Measurements from ENCODE around the gene GALNT18. TPM values are rescaled to one million over a fixed set of nuclear protein-coding genes. Genes with fewer than 3 reads are reported as not detected.

Gene GALNT18
- total RNA-seq, 1 donor: 4.7 TPM

GRCh38 chr11:11577932-11578911 lies 43.6 kb downstream of the GALNT18 start:
- Histone ChIP-seq H2AFZ (ENCODE audit: low read length) (no peak overlapping the region), H3K79me2 (ENCODE audit: insufficient read depth, low read length) (no peaks in the 10 kb centered on the region), H3K4me3 (ENCODE audit: insufficient read depth, low read length) (no peak overlapping the region), H3K9me3 (ENCODE audit: low read depth, low read length) (no peaks in the 10 kb centered on the region), H4K20me1 (ENCODE audit: insufficient read depth, low read length) (no peaks in the 10 kb centered on the region), H3K4me2 (ENCODE audit: insufficient read depth, low read length) (no peak overlapping the region), H3K27ac (ENCODE audit: low read depth, low read length) (no peak overlapping the region), H3K36me3 (ENCODE audit: insufficient read depth, low read length) (no peaks in the 10 kb centered on the region), H3K4me1 (ENCODE audit: insufficient read depth, low read length) (peaks cover 4% of the 10 kb centered on the region), H3K27me3 (ENCODE audit: insufficient read depth, low read length) (peaks cover 23% of the 10 kb centered on the region)
- TF ChIP-seq CTCF (IDR thresholded peaks at IDR 0.05; ENCODE audit: extremely low read depth, low read depth, low read length): no peak
- no peak for DNase-seq (ENCODE audit: insufficient read length, low spot score, missing footprints)

- Histone ChIP-seq H3K4me3 (ENCODE audit: insufficient read depth, low read length) (no peak overlapping the region), H3K27ac (ENCODE audit: low read depth, low read length) (no peak overlapping the region), H2AFZ (ENCODE audit: low read length) (no peak overlapping the region), H3K36me3 (ENCODE audit: insufficient read depth, low read length) (no peaks in the 10 kb centered on the region), H3K9me3 (ENCODE audit: low read depth, low read length) (no peaks in the 10 kb centered on the region), H3K4me2 (ENCODE audit: insufficient read depth, low read length) (no peak overlapping the region), H3K79me2 (ENCODE audit: insufficient read depth, low read length) (no peaks in the 10 kb centered on the region), H3K4me1 (ENCODE audit: insufficient read depth, low read length) (peaks cover 4% of the 10 kb centered on the region), H4K20me1 (ENCODE audit: insufficient read depth, low read length) (no peaks in the 10 kb centered on the region), H3K27me3 (ENCODE audit: insufficient read depth, low read length) (peaks cover 19% of the 10 kb centered on the region)
- TF ChIP-seq CTCF (IDR thresholded peaks at IDR 0.05; ENCODE audit: extremely low read depth, low read depth, low read length): no peak
- DNase-seq (ENCODE audit: insufficient read length, low spot score, missing footprints): peak; percentile 79
These were observed 44.5 kb downstream of the GALNT18 start for GRCh38 chr11:11577251-11577855.

GRCh38 chr11:11574373-11575287 lies 47.2 kb downstream of the GALNT18 start:
- no peak for TF ChIP-seq CTCF (IDR thresholded peaks at IDR 0.05; ENCODE audit: extremely low read depth, low read depth, low read length)
- H4K20me1 ChIP-seq (ENCODE audit: insufficient read depth, low read length): no peaks in the 10 kb centered on the region
- H3K36me3 ChIP-seq (ENCODE audit: insufficient read depth, low read length): no peaks in the 10 kb centered on the region
- peaks cover 4% of the 10 kb centered on the region for H3K4me1 ChIP-seq (ENCODE audit: insufficient read depth, low read length)
- no peak overlapping the region for H3K27ac ChIP-seq (ENCODE audit: low read depth, low read length)
- no peak for DNase-seq (ENCODE audit: insufficient read length, low spot score, missing footprints)
- H3K4me3 ChIP-seq (ENCODE audit: insufficient read depth, low read length): no peak overlapping the region
- H3K9me3 ChIP-seq (ENCODE audit: low read depth, low read length): no peaks in the 10 kb centered on the region
- H3K4me2 ChIP-seq (ENCODE audit: insufficient read depth, low read length): no peak overlapping the region
- H3K27me3 ChIP-seq (ENCODE audit: insufficient read depth, low read length): peaks cover 16% of the 10 kb centered on the region
- no peak overlapping the region for H2AFZ ChIP-seq (ENCODE audit: low read length)
- H3K79me2 ChIP-seq (ENCODE audit: insufficient read depth, low read length): no peaks in the 10 kb centered on the region

Measured in osteoblast (primary cell).